Suprapubic skin (tissue), 4 donors: Measurements from ENCODE around the gene NTRK1.

ENCODE experiments used
- POLR2A ChIP-seq, 2 donors: fragments of 450-650 bp; IDR thresholded peaks; one replicate each; pipeline ENCODE4 v1.6.1; 2017; ENCODE audit warnings: antibody characterized with exemption in 2 of 2, mild to moderate bottlenecking in 2 of 2, moderate library complexity in 2 of 2
- POLR2AphosphoS5 ChIP-seq, 3 donors: sonication (generic); formaldehyde crosslinking; IDR thresholded peaks; one replicate each; pipeline ENCODE4 v1.6.1; 2017; ENCODE audit warnings: antibody characterized with exemption in 3 of 3
- TF ChIP-seq, protein P1 (sequence below), 2 donors: fragments of 200-600 bp in 1 of 2; fragments of 450-650 bp in 1 of 2; sonication (generic) in 1 of 2; IDR thresholded peaks; one replicate each; pipeline ENCODE4 v1.5.1; 2016 to 2019; ENCODE audit warnings: antibody characterized with exemption in 2 of 2, mild to moderate bottlenecking in 1 of 2, moderate library complexity in 1 of 2

GRCh38 chr1:156926175-156926574, 65.5 kb downstream of the NTRK1 start:
- TF ChIP-seq POLR2A (IDR thresholded peaks at IDR 0.05) (no peak), POLR2AphosphoS5 (IDR thresholded peaks at IDR 0.05) (no peak)
- TF ChIP-seq, protein P1, sequence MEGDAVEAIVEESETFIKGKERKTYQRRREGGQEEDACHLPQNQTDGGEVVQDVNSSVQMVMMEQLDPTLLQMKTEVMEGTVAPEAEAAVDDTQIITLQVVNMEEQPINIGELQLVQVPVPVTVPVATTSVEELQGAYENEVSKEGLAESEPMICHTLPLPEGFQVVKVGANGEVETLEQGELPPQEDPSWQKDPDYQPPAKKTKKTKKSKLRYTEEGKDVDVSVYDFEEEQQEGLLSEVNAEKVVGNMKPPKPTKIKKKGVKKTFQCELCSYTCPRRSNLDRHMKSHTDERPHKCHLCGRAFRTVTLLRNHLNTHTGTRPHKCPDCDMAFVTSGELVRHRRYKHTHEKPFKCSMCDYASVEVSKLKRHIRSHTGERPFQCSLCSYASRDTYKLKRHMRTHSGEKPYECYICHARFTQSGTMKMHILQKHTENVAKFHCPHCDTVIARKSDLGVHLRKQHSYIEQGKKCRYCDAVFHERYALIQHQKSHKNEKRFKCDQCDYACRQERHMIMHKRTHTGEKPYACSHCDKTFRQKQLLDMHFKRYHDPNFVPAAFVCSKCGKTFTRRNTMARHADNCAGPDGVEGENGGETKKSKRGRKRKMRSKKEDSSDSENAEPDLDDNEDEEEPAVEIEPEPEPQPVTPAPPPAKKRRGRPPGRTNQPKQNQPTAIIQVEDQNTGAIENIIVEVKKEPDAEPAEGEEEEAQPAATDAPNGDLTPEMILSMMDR (IDR thresholded peaks at IDR 0.05), result no peak
